ENCODE results near the gene DYNC2H1.

DYNC2H1 gene

GRCh38 chr11:103453915-103454709 is 344.9 kb downstream of the DYNC2H1 start:
- TF ChIP-seq MAX (IDR thresholded peaks at IDR 0.05; ENCODE audit: low read depth, low read length) (no peak), CTCF (IDR thresholded peaks at IDR 0.05; ENCODE audit: low read depth, low read length) (no peak), MYC (IDR thresholded peaks at IDR 0.05; ENCODE audit: low read depth, low read length) (no peak)
- no peak overlapping the region for H3K4me3 ChIP-seq (ENCODE audit: low read depth, low read length)
- peak; percentile 37 for DNase-seq (ENCODE audit: low read depth)

GRCh38 chr11:103464420-103464819 is 355.2 kb downstream of the DYNC2H1 start:
- no peak for DNase-seq (ENCODE audit: low read depth)
- no peak overlapping the region for H3K4me3 ChIP-seq (ENCODE audit: low read depth, low read length)
- TF ChIP-seq POLR2A (IDR thresholded peaks at IDR 0.05; ENCODE audit: extremely low read depth, insufficient read length) = no peak
- no peak for TF ChIP-seq MYC (IDR thresholded peaks at IDR 0.05; ENCODE audit: low read depth, low read length)
- TF ChIP-seq CTCF (IDR thresholded peaks at IDR 0.05; ENCODE audit: low read depth, low read length) = no peak
- no peak for TF ChIP-seq MAX (IDR thresholded peaks at IDR 0.05; ENCODE audit: low read depth, low read length)

- DNase-seq (ENCODE audit: low read depth) = no peak
- TF ChIP-seq MYC (IDR thresholded peaks at IDR 0.05; ENCODE audit: low read depth, low read length) (no peak), MAX (IDR thresholded peaks at IDR 0.05; ENCODE audit: low read depth, low read length) (no peak), CTCF (IDR thresholded peaks at IDR 0.05; ENCODE audit: low read depth, low read length) (no peak), POLR2A (IDR thresholded peaks at IDR 0.05; ENCODE audit: extremely low read depth, insufficient read length) (no peak)
- no peak overlapping the region for H3K4me3 ChIP-seq (ENCODE audit: low read depth, low read length)
Observed at GRCh38 chr11:103465555-103466140, 356.4 kb downstream of the DYNC2H1 start.

- TF ChIP-seq CTCF (IDR thresholded peaks at IDR 0.05; ENCODE audit: low read depth, low read length) (no peak), MAX (IDR thresholded peaks at IDR 0.05; ENCODE audit: low read depth, low read length) (no peak), POLR2A (IDR thresholded peaks at IDR 0.05; ENCODE audit: extremely low read depth, insufficient read length) (no peak), MYC (IDR thresholded peaks at IDR 0.05; ENCODE audit: low read depth, low read length) (no peak)
- no peak overlapping the region for H3K4me3 ChIP-seq (ENCODE audit: low read depth, low read length)
- DNase-seq (ENCODE audit: low read depth) = no peak
Observed at GRCh38 chr11:103471546-103471945, 362.3 kb downstream of the DYNC2H1 start.

- no peak for TF ChIP-seq POLR2A (IDR thresholded peaks at IDR 0.05; ENCODE audit: extremely low read depth, insufficient read length)
- no peak for TF ChIP-seq MYC (IDR thresholded peaks at IDR 0.05; ENCODE audit: low read depth, low read length)
- TF ChIP-seq CTCF (IDR thresholded peaks at IDR 0.05; ENCODE audit: low read depth, low read length) = no peak
- no peak for TF ChIP-seq MAX (IDR thresholded peaks at IDR 0.05; ENCODE audit: low read depth, low read length)
- DNase-seq (ENCODE audit: low read depth) = no peak
Observed at GRCh38 chr11:103476874-103477273, 367.6 kb downstream of the DYNC2H1 start.

More at GRCh38 chr11:103476874-103477273, 367.6 kb downstream of the DYNC2H1 start:
- H3K4me3 ChIP-seq (ENCODE audit: low read depth, low read length) = no peak overlapping the region
